Activated T-cell treated with anti-CD3 and anti-CD28 coated beads, Interleukin-2, amount 50 U/mL, for 4 hours (primary cell): ENCODE results near the gene C10orf105. TPM values are rescaled to one million over a fixed set of nuclear protein-coding genes. Genes with fewer than 3 reads are reported as not detected.

ENCODE experiments used
- ATAC-seq, 2 donors: fragments of 200-7000 bp; cut with Tn5 transposase; one replicate each; pipeline ENCODE4 v1.10.0; 2021
- DNase-seq: peaks from one replicate; pipeline ENCODE4 v3.0.0-alpha.2; 2020
- H3K27me3 Mint-ChIP-seq: one replicate; pipeline ENCODE4 v1.8.0; 2021; ENCODE audit warnings: low read depth, mixed read lengths
- H3K36me3 Mint-ChIP-seq: one replicate; pipeline ENCODE4 v1.8.0; 2022; ENCODE audit warnings: mixed read lengths; ENCODE audit not compliant: insufficient read depth
- H3K4me1 Mint-ChIP-seq: one replicate; pipeline ENCODE4 v1.8.0; 2021; ENCODE audit warnings: low read depth, mixed read lengths
- H3K4me3 Mint-ChIP-seq: one replicate; pipeline ENCODE4 v1.8.0; 2021; ENCODE audit warnings: mild to moderate bottlenecking, moderate library complexity, mixed read lengths
- H3K9me3 Mint-ChIP-seq: one replicate; pipeline ENCODE4 v1.8.0; 2021; ENCODE audit warnings: mixed read lengths
- total RNA-seq, 3 donors: library from RNA; stranded (reverse); gene quantifications; one replicate each; pipeline ENCODE4 v1.2.1, GENCODE V29; 2021

Gene C10orf105
- total RNA-seq, 3 donors from 2014 or later = 0.05 to 0.28 (median 0.18) TPM

DNA sequence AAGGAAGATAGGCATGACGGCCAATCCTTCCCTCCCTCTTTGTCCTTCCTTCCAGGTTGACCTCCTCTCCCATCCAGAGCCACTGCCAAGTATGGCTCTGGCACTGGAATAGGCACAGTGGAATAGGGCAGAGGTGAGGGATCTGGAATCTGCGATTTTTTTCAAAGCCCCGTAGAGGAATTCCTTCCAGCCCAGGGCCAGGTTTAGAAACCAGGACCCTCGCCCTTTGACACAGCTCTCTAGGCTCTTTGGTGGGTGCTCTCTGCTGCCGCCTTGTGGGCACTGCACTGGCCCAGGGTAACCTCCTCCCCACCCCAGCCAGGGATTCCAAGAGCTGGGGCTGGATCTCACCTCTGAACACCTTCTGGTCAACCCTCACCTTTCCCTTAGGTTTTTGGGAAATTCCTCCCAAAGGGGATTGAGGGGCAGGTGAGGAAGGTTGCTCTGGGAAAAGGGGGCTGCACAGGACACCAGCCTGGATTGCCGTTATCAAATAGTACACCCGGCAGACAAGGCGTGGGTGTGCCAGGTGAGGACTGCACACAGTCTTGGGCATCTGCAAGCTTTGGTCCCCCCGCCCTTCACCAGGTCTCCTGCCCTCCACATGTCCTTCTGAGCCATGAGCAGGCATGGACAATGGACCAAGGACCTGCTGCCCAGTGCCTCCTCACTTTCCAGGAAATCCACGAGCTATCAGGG is 22.8 kb downstream of the C10orf105 start:
- ATAC-seq (peak; percentile 38 to 67), DNase-seq (peak; percentile 67)
- Mint-ChIP-seq H3K4me1 (peaks cover 48% of the 10 kb centered on the region), H3K4me3 (no peak overlapping the region), H3K9me3 (no peaks in the 10 kb centered on the region), H3K27me3 (no peaks in the 10 kb centered on the region), H3K36me3 (no peaks in the 10 kb centered on the region)

DNA sequence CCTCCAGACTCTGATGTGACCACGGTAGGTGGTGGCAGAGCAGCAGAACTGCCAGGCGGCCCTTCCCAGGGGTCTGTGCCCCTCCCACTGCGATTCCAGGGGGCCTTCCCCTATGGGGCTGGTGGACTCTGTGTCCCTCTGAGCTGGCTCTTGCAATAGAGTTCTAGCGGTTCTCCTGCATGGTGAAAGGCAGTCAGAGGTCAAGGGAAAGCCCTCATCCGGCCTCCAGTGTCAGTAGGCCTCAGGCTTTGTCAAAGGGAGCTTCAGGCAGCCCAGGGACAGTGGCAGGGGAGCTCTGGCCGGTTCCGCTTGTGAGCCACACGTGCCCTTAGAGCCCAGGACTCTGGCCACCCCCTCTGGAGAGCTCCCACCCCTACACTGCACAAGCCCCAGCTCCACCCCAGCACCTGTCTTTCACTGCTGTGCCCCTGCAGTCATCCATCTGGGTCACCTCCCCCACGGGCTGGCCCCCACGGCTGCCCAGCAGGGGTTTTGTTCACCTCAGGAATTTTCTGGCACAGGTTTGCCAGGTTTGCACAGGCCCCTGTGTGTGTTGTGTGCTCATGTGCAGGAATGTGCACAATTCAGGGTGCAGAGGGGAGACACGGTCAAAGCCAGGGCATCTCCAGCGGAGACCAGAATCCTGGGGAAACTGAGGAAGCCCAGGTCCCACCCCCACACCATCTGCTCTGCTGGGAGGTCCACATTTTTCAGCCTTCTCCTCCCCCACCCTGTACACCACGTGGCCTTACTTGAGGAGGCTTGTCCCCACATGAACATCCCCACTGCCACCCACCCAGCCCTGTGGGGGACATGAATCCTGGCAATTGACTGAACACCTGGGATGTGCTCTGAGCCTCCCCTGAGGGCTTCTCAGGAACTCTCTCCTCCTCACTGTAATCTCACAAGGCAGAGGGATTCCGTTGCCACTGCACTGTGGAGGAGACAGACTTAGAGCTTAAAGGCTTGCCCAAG is 23.8 kb downstream of the C10orf105 start:
- no peak for DNase-seq
- no peak for ATAC-seq
- Mint-ChIP-seq H3K9me3 (peaks cover 3% of the 10 kb centered on the region), H3K27me3 (no peaks in the 10 kb centered on the region), H3K36me3 (no peaks in the 10 kb centered on the region), H3K4me3 (no peak overlapping the region), H3K4me1 (peaks cover 48% of the 10 kb centered on the region)

DNA sequence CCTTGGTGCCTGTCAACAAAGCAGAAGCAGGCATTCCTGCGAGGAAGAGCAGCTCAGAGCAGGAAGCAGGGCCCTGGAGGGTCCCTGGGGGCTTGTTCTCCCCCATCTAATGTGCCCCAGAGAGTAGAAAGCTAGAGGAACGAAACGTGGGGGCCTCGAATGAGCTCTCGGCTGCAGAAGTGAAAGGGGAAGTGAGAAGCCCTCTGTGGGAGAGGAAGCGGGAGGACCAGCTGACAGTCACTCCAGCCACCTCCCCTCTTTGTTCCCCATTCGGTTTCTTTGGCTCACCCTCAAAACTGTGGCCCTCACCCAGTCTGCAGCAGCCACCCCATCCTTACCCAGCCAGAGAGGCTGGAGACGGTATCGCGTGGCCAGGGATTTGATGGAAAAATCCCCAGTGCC is 25.0 kb downstream of the C10orf105 start:
- no peaks in the 10 kb centered on the region for H3K36me3 Mint-ChIP-seq
- H3K4me3 Mint-ChIP-seq = no peak overlapping the region
- peaks cover 48% of the 10 kb centered on the region for H3K4me1 Mint-ChIP-seq
- DNase-seq = peak; percentile 15
- peak; percentile 48 to 61 for ATAC-seq
- peaks cover 3% of the 10 kb centered on the region for H3K9me3 Mint-ChIP-seq
- no peaks in the 10 kb centered on the region for H3K27me3 Mint-ChIP-seq

DNA sequence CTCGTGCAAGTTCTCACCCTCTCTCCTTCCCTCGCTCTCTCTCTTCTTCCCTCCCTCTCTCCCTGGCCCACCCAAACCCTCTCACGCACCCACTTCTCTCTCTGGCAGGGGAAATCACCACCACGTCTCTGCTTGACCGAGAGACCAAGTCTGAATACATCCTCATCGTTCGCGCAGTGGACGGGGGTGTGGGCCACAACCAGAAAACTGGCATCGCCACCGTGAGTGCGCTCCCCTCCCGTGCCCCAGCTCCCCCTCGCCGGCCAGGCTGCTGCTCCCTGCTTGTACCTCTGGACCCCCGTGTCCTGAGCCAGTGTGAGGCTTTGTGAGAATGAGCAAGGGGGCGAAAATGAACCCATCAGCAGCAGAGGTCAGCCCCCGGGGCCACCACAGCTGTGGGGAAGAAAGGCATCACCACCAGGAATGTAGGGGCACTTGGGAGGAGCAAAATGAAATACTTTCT is 25.5 kb downstream of the C10orf105 start:
- H3K9me3 Mint-ChIP-seq = peaks cover 3% of the 10 kb centered on the region
- H3K4me3 Mint-ChIP-seq = no peak overlapping the region
- DNase-seq = no peak
- H3K36me3 Mint-ChIP-seq = no peaks in the 10 kb centered on the region
- no peaks in the 10 kb centered on the region for H3K27me3 Mint-ChIP-seq
- no peak for ATAC-seq
- H3K4me1 Mint-ChIP-seq = peaks cover 44% of the 10 kb centered on the region

DNA sequence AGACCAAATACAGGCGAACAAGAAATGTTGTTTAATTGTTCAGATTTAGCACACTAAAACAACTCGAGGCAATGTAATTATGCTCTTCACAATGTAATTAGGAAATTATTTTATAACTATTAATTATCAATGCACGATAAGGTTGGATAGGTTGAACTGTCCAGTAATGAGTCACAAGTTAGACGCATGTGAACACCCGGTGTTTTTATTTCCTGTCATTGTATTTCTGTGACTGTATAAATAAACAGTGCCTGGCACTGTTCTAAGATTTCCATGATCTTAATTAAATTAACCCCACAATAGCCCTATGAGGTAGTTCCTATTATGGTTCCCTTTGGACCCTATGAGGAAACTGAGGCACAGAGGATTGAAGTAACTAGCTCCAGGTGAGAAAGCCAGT is 26.2 kb downstream of the C10orf105 start:
- no peak for ATAC-seq
- DNase-seq = no peak
- no peaks in the 10 kb centered on the region for H3K36me3 Mint-ChIP-seq
- no peaks in the 10 kb centered on the region for H3K27me3 Mint-ChIP-seq
- no peak overlapping the region for H3K4me3 Mint-ChIP-seq
- peaks cover 37% of the 10 kb centered on the region for H3K4me1 Mint-ChIP-seq
- peaks cover 3% of the 10 kb centered on the region for H3K9me3 Mint-ChIP-seq

DNA sequence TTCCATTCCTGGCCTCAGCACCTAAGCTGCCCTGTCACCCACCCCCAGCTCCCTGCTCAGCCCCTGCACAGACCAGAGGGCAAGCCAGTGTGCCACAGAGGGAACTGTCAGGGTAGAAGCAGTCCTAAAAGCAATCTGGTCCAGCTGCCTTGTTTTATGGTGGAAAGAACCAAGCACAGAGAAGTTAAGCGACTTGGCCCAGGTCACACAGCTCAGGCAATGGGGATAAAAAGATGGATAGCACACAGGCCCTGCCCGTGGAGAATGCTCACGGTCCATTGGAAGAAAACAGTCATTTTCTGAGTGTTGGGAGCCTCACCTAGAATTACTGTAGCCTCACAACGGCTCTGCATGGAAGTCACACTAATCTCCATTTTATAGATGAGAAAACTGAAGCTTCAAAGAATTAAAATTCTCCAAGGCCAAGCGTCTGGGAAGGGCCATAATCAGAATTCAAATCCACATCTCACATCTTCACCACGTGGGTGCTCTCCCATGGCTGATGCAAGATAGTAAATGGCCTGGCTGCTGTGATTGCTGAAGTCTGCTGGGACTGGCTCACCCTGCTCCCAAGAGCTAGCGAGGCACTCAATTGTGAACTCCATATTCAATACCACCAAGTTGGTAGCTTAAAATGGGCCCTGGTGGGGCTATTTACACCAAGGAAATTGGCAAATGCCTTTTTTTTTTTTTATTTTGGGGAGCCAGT is 26.8 kb downstream of the C10orf105 start:
- ATAC-seq (no peak), DNase-seq (no peak)
- H3K4me1 Mint-ChIP-seq = peaks cover 32% of the 10 kb centered on the region
- no peaks in the 10 kb centered on the region for H3K36me3 Mint-ChIP-seq
- peaks cover 7% of the 10 kb centered on the region for H3K9me3 Mint-ChIP-seq
- H3K4me3 Mint-ChIP-seq = no peak overlapping the region
- no peaks in the 10 kb centered on the region for H3K27me3 Mint-ChIP-seq

DNA sequence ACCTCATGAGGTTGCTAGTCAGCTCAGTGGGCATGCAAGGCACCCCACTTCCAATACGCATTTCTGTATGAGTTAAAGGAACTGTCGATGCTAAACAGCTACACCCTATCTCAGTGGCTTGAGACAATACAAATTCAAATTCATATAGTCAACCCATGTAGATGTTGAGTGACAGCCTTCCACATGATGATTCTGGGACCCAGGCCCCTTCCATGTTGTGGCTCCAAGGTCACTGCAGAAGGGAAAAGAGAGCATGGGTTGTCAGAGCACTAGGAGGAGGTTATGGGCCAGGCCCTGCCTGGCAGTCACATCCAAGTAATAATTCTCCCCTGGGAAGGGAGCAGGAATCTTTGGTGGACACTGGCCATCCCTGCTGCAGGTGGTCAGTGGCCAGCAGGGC is 28.2 kb downstream of the C10orf105 start:
- no peak overlapping the region for H3K4me3 Mint-ChIP-seq
- no peak for ATAC-seq
- H3K9me3 Mint-ChIP-seq = peaks cover 7% of the 10 kb centered on the region

DNA sequence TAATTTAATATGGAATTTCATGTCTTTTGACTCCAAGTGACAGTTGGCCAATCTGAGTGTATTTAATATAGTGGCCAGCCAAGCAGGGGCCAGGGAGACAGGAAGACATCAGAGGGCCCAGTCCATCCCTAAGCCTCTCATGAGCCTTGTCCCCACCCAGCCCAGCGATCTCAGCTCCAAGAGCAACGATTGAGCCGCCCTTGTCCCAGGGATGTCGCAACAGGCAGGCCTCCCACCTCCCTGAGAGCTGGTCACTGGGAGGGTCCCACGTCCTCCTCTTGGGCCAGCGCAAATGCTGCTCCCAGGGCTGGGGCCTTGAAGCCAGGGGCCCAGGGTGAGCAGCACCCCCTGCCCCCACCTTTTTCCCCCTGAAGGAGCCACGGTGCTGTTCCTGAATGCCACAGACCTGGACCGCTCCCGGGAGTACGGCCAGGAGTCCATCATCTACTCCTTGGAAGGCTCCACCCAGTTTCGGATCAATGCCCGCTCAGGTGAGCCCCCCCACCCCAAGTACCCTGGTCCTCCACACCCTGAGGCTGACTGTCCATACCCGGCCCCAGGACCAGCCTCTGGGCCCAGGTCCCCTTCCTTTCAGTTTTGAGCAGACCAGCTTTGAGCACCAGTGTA is 29.4 kb downstream of the C10orf105 start:
- Mint-ChIP-seq H3K4me1 (peaks cover 18% of the 10 kb centered on the region), H3K36me3 (no peaks in the 10 kb centered on the region), H3K4me3 (no peak overlapping the region), H3K27me3 (no peaks in the 10 kb centered on the region), H3K9me3 (peaks cover 7% of the 10 kb centered on the region)
- DNase-seq (no peak), ATAC-seq (no peak)

More for the DNA sequence above, 28.2 kb downstream of the C10orf105 start:
- H3K4me1 Mint-ChIP-seq = peaks cover 21% of the 10 kb centered on the region
- DNase-seq = no peak
- H3K27me3 Mint-ChIP-seq = no peaks in the 10 kb centered on the region
- no peaks in the 10 kb centered on the region for H3K36me3 Mint-ChIP-seq

DNA sequence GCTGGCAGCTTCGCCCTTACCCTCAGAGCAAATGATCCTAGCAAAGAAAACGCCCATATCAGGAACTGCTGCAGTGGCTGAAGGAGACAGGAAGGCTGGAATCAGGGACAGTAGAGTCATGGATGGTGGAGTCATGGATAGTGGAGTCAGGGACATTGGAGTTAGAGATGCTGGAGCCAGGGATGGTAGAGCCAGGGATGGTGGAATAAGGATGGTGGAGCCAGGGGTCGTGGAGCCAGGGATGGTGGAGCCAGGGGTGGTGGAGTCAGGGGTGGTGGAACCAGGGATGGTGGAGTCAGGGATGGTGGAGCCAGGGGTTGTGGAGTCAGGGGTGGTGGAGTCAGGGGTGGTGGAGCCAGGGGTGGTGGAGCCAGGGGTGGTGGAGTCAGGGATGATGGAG is 31.3 kb downstream of the C10orf105 start:
- Mint-ChIP-seq H3K4me3 (no peak overlapping the region), H3K27me3 (no peaks in the 10 kb centered on the region), H3K36me3 (no peaks in the 10 kb centered on the region), H3K4me1 (no peaks in the 10 kb centered on the region), H3K9me3 (peaks cover 7% of the 10 kb centered on the region)
- no peak for ATAC-seq
- DNase-seq = no peak

DNA sequence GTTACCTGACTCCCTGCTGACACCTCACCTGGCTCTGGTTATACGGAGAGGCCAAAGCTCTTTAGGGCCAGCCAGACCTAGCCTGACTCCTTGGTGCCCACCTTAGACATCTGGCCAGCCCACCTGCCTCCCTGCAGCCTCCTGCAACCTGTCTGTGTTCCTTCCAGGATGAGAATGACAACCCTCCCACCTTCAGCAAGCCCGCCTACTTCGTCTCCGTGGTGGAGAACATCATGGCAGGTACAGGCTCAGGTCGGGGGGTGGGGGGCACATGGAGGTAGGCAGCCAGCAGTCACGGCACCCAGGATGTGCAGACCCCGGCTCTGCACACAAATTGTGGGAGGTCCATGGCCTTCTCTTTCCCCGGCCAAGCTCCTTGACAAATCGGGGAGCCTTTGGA is 32.1 kb downstream of the C10orf105 start:
- no peaks in the 10 kb centered on the region for H3K4me1 Mint-ChIP-seq
- no peaks in the 10 kb centered on the region for H3K27me3 Mint-ChIP-seq
- H3K36me3 Mint-ChIP-seq = no peaks in the 10 kb centered on the region
- DNase-seq = no peak
- no peak overlapping the region for H3K4me3 Mint-ChIP-seq
- no peak for ATAC-seq
- H3K9me3 Mint-ChIP-seq = peaks cover 7% of the 10 kb centered on the region

DNA sequence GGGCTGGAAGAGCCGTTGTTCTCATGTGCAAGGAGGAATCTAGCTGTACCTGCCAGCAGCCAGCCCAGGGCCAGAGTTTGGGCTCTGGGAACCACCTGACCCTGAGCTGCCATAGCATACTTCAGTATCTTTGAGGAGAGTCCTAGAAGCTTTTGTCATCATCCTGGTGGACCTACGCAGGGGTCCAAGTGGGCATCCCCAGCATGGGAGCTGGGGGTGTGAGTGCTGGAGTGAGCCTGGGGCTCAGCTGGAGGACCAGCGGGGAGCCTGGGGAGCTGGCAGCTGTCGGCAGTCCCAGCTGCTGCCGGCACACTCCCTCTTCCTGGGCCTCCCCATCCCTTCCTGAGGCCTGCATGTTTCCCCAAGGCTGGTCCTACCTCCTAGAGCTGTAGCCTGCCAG is 32.5 kb downstream of the C10orf105 start:
- Mint-ChIP-seq H3K36me3 (no peaks in the 10 kb centered on the region), H3K9me3 (peaks cover 7% of the 10 kb centered on the region), H3K4me1 (no peaks in the 10 kb centered on the region), H3K27me3 (no peaks in the 10 kb centered on the region), H3K4me3 (no peak overlapping the region)
- DNase-seq = no peak
- no peak for ATAC-seq

DNA sequence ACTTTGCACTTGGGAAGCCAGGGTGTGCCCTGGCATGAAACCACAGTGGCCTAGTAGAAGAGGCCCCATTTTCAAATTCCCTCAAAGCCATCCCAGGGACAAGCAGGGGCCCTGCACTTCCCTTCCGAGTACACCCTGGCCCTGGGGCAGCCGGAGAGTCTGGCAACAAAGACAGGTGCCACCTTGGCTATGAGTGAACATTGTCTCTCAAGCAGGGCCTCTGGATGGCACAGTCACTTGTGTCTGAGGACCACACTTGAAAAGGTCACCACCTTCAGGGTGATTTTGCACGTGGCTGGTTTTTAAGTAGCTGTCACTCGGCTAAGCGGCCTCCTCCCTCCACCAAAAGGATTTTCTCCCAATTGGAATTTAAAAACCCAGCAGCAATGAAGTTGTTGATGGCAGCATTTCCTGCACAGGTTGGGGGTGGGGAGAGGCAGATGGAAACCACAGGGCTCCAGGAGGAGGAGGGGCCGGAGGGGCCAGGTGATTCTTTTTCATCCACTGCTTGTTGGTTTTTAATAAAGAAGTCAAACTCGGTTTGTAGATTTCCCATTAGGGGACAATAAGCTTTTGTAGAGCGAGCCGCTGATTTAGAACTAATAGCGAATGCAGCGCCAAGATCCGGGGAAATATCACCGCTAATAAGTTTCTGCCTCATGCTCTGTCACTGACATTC is 33.9 kb downstream of the C10orf105 start:
- no peak for ATAC-seq
- H3K4me1 Mint-ChIP-seq = no peaks in the 10 kb centered on the region
- peaks cover 4% of the 10 kb centered on the region for H3K9me3 Mint-ChIP-seq
- no peak overlapping the region for H3K4me3 Mint-ChIP-seq
- DNase-seq = no peak
- H3K36me3 Mint-ChIP-seq = no peaks in the 10 kb centered on the region
- H3K27me3 Mint-ChIP-seq = no peaks in the 10 kb centered on the region

DNA sequence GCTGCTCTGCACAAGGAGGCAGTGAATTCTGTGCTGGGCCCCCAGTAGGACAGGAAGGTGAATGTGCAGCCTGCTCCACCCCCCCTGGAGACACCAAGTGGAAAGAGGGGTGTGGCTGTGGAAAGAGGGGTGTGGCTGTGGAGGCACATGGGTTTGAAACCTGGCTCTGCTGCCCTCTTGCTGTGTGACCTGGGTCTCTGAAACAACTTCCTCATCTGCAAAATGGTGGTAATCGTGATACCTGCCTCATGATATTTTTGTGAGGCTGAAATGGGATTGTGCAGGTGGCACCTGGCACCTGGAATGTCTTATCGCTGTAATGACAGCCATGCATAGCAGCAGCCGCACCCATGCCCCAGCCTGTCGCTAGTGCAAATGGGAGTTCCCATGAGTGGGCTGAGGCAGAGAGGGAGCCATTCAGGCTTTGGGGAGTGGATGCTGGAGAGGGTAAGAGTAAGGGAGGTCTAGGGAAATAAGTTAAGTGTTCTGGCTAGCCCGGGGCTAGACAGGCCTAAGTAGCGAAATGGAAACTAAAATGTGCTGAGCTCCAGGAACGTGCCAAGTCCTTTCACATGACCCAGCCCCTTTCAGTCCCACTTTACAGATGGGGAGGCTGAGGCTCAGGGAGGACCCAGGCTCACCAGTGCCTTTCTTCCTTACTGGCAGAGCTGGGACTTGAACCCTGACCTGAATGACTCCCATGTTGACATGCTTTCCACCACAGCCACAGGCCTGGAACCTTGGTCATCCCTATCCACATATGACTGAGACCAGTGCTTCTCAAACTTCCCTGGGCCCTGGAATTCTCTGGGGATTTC is 35.0 kb downstream of the C10orf105 start:
- no peaks in the 10 kb centered on the region for H3K36me3 Mint-ChIP-seq
- H3K4me3 Mint-ChIP-seq = no peak overlapping the region

More for the DNA sequence above, 35.0 kb downstream of the C10orf105 start:
- H3K27me3 Mint-ChIP-seq = no peaks in the 10 kb centered on the region
- DNase-seq (no peak), ATAC-seq (no peak)
- H3K4me1 Mint-ChIP-seq = no peaks in the 10 kb centered on the region
- peaks cover 4% of the 10 kb centered on the region for H3K9me3 Mint-ChIP-seq
